Naive thymus-derived CD4-positive, alpha-beta T cell (primary cell): ENCODE results near the gene GALNT10. TPM values are rescaled to one million over a fixed set of nuclear protein-coding genes. Genes with fewer than 3 reads are reported as not detected.
A peak's percentile ranks its signal among the peaks of the same experiment; 100 is the strongest.

Experiments used
- ATAC-seq: fragments of 150-1000 bp; cut with Tn5 transposase; 2 replicates; pipeline ENCODE4 v1.10.0; 2021; ENCODE audit warnings: mild to moderate bottlenecking, moderate library complexity
- CTCF ChIA-PET: fragments of 350-600 bp; sonication (Branson Sonifier 250); formaldehyde crosslinking; loops from one replicate; lab custom pipeline; 2021; ENCODE audit warnings: antibody characterized with exemption; lab: Charles Lee
- POLR2A ChIA-PET: fragments of 350-600 bp; sonication (Branson Sonifier 250); formaldehyde crosslinking; loops from one replicate; lab custom pipeline; 2021; ENCODE audit warnings: antibody characterized with exemption, inconsistent platforms; lab: Charles Lee
- DNase-seq, 9 donors: peaks; one replicate each; pipeline versions ENCODE4 v3.0.0 to v3.0.0-alpha.2; 2020 to 2022; ENCODE audit warnings: mixed read lengths in 1 of 9
- H3K27ac ChIP-seq: one replicate; pipeline ENCODE4 v1.7.0; 2013; ENCODE audit warnings: mild to moderate bottlenecking, low read depth, low read length, moderate library complexity
- H3K27me3 ChIP-seq, 2 donors: one replicate each; pipeline ENCODE4 v1.7.0; 2013; ENCODE audit warnings: low read length in 2 of 2, mild to moderate bottlenecking in 2 of 2, moderate library complexity in 2 of 2; ENCODE audit not compliant: control insufficient read depth in 2 of 2, insufficient read depth in 2 of 2
- H3K36me3 ChIP-seq, 3 experiments: 1 replicate in 2 of 3; 2 replicates in 1 of 3; pipeline ENCODE4 v1.7.0; 2013; ENCODE audit warnings: low read length in 3 of 3, mild to moderate bottlenecking in 3 of 3, moderate library complexity in 1 of 3; ENCODE audit not compliant: insufficient read depth in 3 of 3, control insufficient read depth in 2 of 3
- H3K4me1 ChIP-seq, 2 donors: one replicate each; pipeline ENCODE4 v1.7.0; 2013; ENCODE audit warnings: low read length in 2 of 2, mild to moderate bottlenecking in 2 of 2, moderate library complexity in 1 of 2; ENCODE audit not compliant: control insufficient read depth in 2 of 2, insufficient read depth in 2 of 2
- H3K4me3 ChIP-seq: 2 replicates; pipeline ENCODE4 v1.7.0; 2013; ENCODE audit warnings: mild to moderate bottlenecking, low read length
- H3K9me3 ChIP-seq, 3 experiments: 1 replicate in 2 of 3; 2 replicates in 1 of 3; pipeline ENCODE4 v1.7.0; 2013; ENCODE audit warnings: low read length in 3 of 3; ENCODE audit not compliant: control insufficient read depth in 2 of 3
- H3K27ac Mint-ChIP-seq, 9 donors: one replicate each; pipeline ENCODE4 v1.8.0; 2020 to 2022; ENCODE audit warnings: mixed read lengths in 9 of 9, mild to moderate bottlenecking in 8 of 9, moderate library complexity in 5 of 9, inconsistent platforms in 2 of 9
- H3K27me3 Mint-ChIP-seq, 5 donors: one replicate each; pipeline ENCODE4 v1.8.0; 2021 to 2022; ENCODE audit warnings: mixed read lengths in 5 of 5, mild to moderate bottlenecking in 1 of 5
- H3K36me3 Mint-ChIP-seq, 5 donors: one replicate each; pipeline ENCODE4 v1.8.0; 2020 to 2022; ENCODE audit warnings: mixed read lengths in 5 of 5, mild to moderate bottlenecking in 3 of 5, inconsistent platforms in 1 of 5
- H3K4me1 Mint-ChIP-seq, 7 donors: one replicate each; pipeline ENCODE4 v1.8.0; 2020 to 2022; ENCODE audit warnings: mixed read lengths in 7 of 7, mild to moderate bottlenecking in 3 of 7, inconsistent platforms in 1 of 7
- H3K4me3 Mint-ChIP-seq, 10 donors: one replicate each; pipeline ENCODE4 v1.8.0; 2020 to 2022; ENCODE audit warnings: mild to moderate bottlenecking in 10 of 10, mixed read lengths in 10 of 10, moderate library complexity in 6 of 10, inconsistent platforms in 2 of 10
- H3K9me3 Mint-ChIP-seq, 11 donors: one replicate each; pipeline ENCODE4 v1.8.0; 2020 to 2022; ENCODE audit warnings: mixed read lengths in 11 of 11, mild to moderate bottlenecking in 4 of 11, inconsistent platforms in 1 of 11, moderate library complexity in 1 of 11
- intact Hi-C, 2 donors: fragments of 100-400 bp; cut with micrococcal nuclease; formaldehyde crosslinking; loops; one replicate each; pipeline ENCODE4 v1.15.1; 2023
- polyA plus RNA-seq, 2 donors: library from polyadenylated mRNA; unstranded; fragments of 300-500 nt; fragmentation: Illumina TruSeq; gene quantifications; one replicate each; pipeline ENCODE4 v1.2.3, GENCODE V29; 2021
- total RNA-seq, 6 experiments: library from RNA in 5 of 6; stranded (reverse) in 5 of 6; gene quantifications; 1 replicate in 5 of 6; 2 replicates in 1 of 6; pipeline ENCODE4 v1.2.3 and lab custom pipeline; 2021 to 2026

Gene GALNT10
- total and polyA plus RNA-seq, 7 experiments from 2014 or later: 6.2 to 56.4 (median 24.8) TPM

DNA sequence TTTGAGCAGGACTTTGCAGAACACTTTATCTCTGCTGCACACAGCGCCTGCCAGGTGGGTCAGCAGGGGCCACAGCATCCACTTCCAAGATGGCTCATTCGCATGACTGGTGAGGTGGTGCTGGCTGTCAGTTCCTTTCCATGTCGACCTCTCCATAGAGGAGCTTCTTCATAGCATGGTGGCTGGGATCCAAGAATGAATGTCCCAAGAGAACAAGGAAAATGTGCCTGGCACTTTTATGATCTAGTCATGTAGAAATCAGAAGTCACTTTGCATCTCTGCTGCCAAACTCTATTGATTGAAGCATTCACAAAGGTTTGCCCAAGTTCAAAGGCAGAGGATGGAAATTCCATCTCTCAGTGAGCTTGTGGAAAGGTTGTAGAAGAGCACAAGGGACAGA lies 85.0 kb downstream of the GALNT10 start:
- H3K9me3 ChIP-seq: no peaks in the 10 kb centered on the region
- ChIA-PET POLR2A (no interaction called here), CTCF (no interaction called here)
- H3K4me1 Mint-ChIP-seq: peaks cover 19 to 70% (median 22%) of the 10 kb centered on the region in 7 donors
- intact Hi-C loops: no loop called here
- no peaks in the 10 kb centered on the region for H3K27me3 Mint-ChIP-seq
- H3K27me3 ChIP-seq: no peaks in the 10 kb centered on the region
- H3K4me3 ChIP-seq: no peak overlapping the region
- peaks cover 7 to 21% of the 10 kb centered on the region in 2 donors for H3K4me1 ChIP-seq
- H3K36me3 ChIP-seq: no peaks in the 10 kb centered on the region
- no peak overlapping the region for H3K27ac ChIP-seq
- H3K27ac Mint-ChIP-seq: no peak overlapping the region
- peaks cover 0 to 4% (median 0%) of the 10 kb centered on the region in 11 donors for H3K9me3 Mint-ChIP-seq
- DNase-seq (no peak), ATAC-seq (no peak)
- H3K4me3 Mint-ChIP-seq: no peak overlapping the region
- H3K36me3 Mint-ChIP-seq: peaks cover 0 to 42% (median 5%) of the 10 kb centered on the region in 5 donors

- Histone ChIP-seq H3K4me3 (no peak overlapping the region), H3K36me3 (no peaks in the 10 kb centered on the region), H3K4me1 (peaks cover 7 to 21% of the 10 kb centered on the region in 2 donors), H3K27ac (no peak overlapping the region), H3K9me3 (no peaks in the 10 kb centered on the region), H3K27me3 (no peaks in the 10 kb centered on the region)
- DNase-seq (no peak), ATAC-seq (no peak)
- intact Hi-C loops: no loop called here
- H3K4me3 Mint-ChIP-seq: no peak overlapping the region
- ChIA-PET CTCF (no interaction called here), POLR2A (no interaction called here)
- no peaks in the 10 kb centered on the region for H3K27me3 Mint-ChIP-seq
- H3K36me3 Mint-ChIP-seq: peaks cover 0 to 49% (median 6%) of the 10 kb centered on the region in 5 donors
- no peak overlapping the region for H3K27ac Mint-ChIP-seq
- H3K9me3 Mint-ChIP-seq: peaks cover 0 to 4% (median 0%) of the 10 kb centered on the region in 11 donors
- peaks cover 18 to 69% (median 20%) of the 10 kb centered on the region in 7 donors for H3K4me1 Mint-ChIP-seq
Measured at GRCh38 chr5:154276261-154276972, 85.9 kb downstream of the GALNT10 start.

DNA sequence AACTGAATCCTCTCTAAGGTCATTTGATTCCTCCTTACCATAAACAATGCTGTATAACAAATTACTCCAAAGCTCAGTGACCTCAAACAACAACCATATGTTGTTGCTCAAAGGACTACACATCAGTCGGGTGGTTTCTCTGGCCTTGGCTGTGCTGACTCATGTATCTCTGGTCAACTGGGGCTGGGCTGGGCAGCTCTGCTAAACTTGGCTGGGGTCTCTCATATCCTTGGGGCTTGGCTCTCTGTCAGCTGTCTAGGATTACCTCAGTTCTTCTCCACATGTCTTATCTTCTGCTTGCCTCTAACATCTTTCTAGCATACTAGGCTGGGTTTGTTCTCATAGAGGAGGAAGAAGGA lies 86.4 kb downstream of the GALNT10 start:
- Histone ChIP-seq H3K4me3 (no peak overlapping the region), H3K36me3 (no peaks in the 10 kb centered on the region), H3K4me1 (peaks cover 6 to 17% of the 10 kb centered on the region in 2 donors), H3K9me3 (no peaks in the 10 kb centered on the region), H3K27ac (no peak overlapping the region), H3K27me3 (no peaks in the 10 kb centered on the region)
- Mint-ChIP-seq H3K27ac (no peak overlapping the region), H3K4me3 (no peak overlapping the region), H3K27me3 (no peaks in the 10 kb centered on the region), H3K4me1 (peaks cover 13 to 67% (median 15%) of the 10 kb centered on the region in 7 donors), H3K36me3 (peaks cover 0 to 52% (median 10%) of the 10 kb centered on the region in 5 donors), H3K9me3 (peaks cover 0 to 4% (median 0%) of the 10 kb centered on the region in 11 donors)
- no peak for ATAC-seq
- intact Hi-C loops: no loop called here
- DNase-seq: no peak
- ChIA-PET POLR2A (no interaction called here), CTCF (no interaction called here)

GRCh38 chr5:154277499-154277898 lies 87.0 kb downstream of the GALNT10 start:
- Mint-ChIP-seq H3K4me3 (no peak overlapping the region), H3K9me3 (peaks cover 0 to 6% (median 0%) of the 10 kb centered on the region in 11 donors), H3K4me1 (peaks cover 7 to 68% (median 13%) of the 10 kb centered on the region in 7 donors), H3K27ac (no peak overlapping the region), H3K36me3 (peaks cover 0 to 57% (median 15%) of the 10 kb centered on the region in 5 donors), H3K27me3 (no peaks in the 10 kb centered on the region)
- ChIA-PET POLR2A (no interaction called here), CTCF (no interaction called here)
- Histone ChIP-seq H3K27me3 (no peaks in the 10 kb centered on the region), H3K36me3 (no peaks in the 10 kb centered on the region), H3K4me1 (peaks cover under 1 to 13% of the 10 kb centered on the region in 2 donors), H3K9me3 (no peaks in the 10 kb centered on the region), H3K4me3 (no peak overlapping the region), H3K27ac (no peak overlapping the region)
- DNase-seq (no peak), ATAC-seq (no peak)
- intact Hi-C loops: no loop called here

DNA sequence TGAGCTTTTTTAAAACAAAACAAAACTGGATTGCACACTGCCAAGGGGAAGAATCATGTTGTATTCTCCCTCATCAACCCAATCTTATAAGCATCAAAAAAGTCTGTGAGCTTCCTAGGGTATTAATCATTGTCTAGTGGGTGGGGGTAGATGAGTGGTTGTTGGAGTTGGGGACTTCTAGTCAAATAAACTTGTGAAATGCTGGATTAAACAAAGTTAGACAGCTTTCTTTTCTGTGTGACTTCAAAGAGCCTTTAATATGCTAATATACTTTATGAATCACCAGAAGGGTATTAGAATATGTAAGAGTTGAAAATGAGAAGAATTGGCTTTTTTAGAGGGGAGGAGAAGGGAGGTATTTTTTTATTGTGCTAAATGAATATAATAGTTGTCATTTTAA lies 87.7 kb downstream of the GALNT10 start:
- Mint-ChIP-seq H3K36me3 (peaks cover 0 to 59% (median 16%) of the 10 kb centered on the region in 5 donors), H3K4me3 (no peak overlapping the region), H3K27me3 (no peaks in the 10 kb centered on the region), H3K27ac (no peak overlapping the region), H3K9me3 (peaks cover 0 to 6% (median 0%) of the 10 kb centered on the region in 11 donors), H3K4me1 (peaks cover under 1 to 66% (median 7%) of the 10 kb centered on the region in 7 donors)
- Histone ChIP-seq H3K27me3 (no peaks in the 10 kb centered on the region), H3K9me3 (no peaks in the 10 kb centered on the region), H3K27ac (no peak overlapping the region), H3K36me3 (no peaks in the 10 kb centered on the region), H3K4me3 (no peak overlapping the region), H3K4me1 (peaks cover 0 to 6% of the 10 kb centered on the region in 2 donors)
- no peak for DNase-seq
- intact Hi-C loops: no loop called here
- CTCF ChIA-PET: no interaction called here
- ATAC-seq: no peak
- POLR2A ChIA-PET: interaction anchor here (0.7 kb wide), 1 partner anchor 21 kb away, joined by 3 read pairs; no protein-coding TSS in a partner anchor

DNA sequence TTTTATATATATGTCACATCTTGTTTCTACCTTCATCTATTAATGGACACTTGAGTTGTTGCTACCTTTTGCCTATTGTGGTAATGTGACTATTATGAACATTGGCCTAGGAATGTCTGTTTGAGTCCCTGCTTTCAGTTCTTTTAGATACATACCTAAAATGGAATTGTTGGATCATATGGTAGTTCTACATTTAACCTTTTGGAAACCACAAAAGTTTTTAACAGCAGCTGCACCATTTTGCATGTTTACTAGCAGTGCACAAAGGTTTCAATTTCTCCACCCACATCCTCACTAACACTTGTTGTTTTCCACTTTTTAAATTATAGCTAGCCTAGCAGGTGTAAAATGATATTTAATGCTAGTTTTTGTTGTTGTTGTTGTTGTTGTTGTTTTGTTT lies 88.4 kb downstream of the GALNT10 start:
- H3K36me3 ChIP-seq: no peaks in the 10 kb centered on the region
- no peaks in the 10 kb centered on the region for H3K4me1 ChIP-seq
- no peaks in the 10 kb centered on the region for H3K27me3 ChIP-seq
- intact Hi-C loops: no loop called here
- H3K27ac ChIP-seq: no peak overlapping the region
- ATAC-seq: no peak
- no peaks in the 10 kb centered on the region for H3K27me3 Mint-ChIP-seq
- H3K9me3 ChIP-seq: no peaks in the 10 kb centered on the region
- CTCF ChIA-PET: interaction anchor here (0.6 kb wide), 1 partner anchor 130 kb away, joined by 3 read pairs; no protein-coding TSS in a partner anchor
- peaks cover 0 to 61% (median 6%) of the 10 kb centered on the region in 7 donors for H3K4me1 Mint-ChIP-seq
- no peak overlapping the region for H3K4me3 ChIP-seq
- DNase-seq: no peak
- H3K36me3 Mint-ChIP-seq: peaks cover 0 to 59% (median 16%) of the 10 kb centered on the region in 5 donors
- POLR2A ChIA-PET: no interaction called here
- H3K4me3 Mint-ChIP-seq: no peak overlapping the region
- no peak overlapping the region for H3K27ac Mint-ChIP-seq
- peaks cover 0 to 6% (median 0%) of the 10 kb centered on the region in 11 donors for H3K9me3 Mint-ChIP-seq

DNA sequence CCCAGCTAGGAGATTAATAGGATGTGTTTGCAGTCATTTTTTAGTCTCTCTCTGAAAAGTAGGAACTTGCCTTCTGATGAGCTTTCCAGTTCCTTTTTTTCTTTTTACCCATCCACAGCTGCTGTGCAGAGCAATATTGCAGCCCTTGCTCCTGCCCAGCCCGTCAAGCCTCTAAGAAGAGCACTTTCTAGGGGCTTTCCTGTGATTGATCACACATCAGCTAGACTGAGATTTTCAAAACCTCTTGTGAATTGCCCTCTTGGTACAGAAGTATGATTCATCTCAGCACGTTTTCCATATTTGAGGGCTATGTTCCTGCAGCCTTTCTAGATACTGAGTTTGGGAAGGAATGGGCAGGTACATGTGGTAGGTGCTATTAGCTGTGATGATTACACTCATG lies 93.9 kb downstream of the GALNT10 start:
- Mint-ChIP-seq H3K36me3 (peaks cover 0 to 35% (median 13%) of the 10 kb centered on the region in 5 donors), H3K4me1 (peaks cover 5 to 26% (median 23%) of the 10 kb centered on the region in 7 donors), H3K4me3 (no peak overlapping the region), H3K9me3 (peaks cover 0 to 2% (median 0%) of the 10 kb centered on the region in 11 donors), H3K27ac (no peak overlapping the region), H3K27me3 (no peaks in the 10 kb centered on the region)
- Histone ChIP-seq H3K27me3 (no peaks in the 10 kb centered on the region), H3K27ac (no peak overlapping the region), H3K9me3 (no peaks in the 10 kb centered on the region), H3K4me1 (no peaks in the 10 kb centered on the region), H3K36me3 (no peaks in the 10 kb centered on the region), H3K4me3 (no peak overlapping the region)
- intact Hi-C loops: no loop called here
- ATAC-seq (peak; percentile 54), DNase-seq (no peak)
- POLR2A ChIA-PET: no interaction called here
- CTCF ChIA-PET: no interaction called here
